ENCODE measurements around the gene TRAPPC12.
A peak's percentile ranks its signal among the peaks of the same experiment; 100 is the strongest.

Gene TRAPPC12

DNA sequence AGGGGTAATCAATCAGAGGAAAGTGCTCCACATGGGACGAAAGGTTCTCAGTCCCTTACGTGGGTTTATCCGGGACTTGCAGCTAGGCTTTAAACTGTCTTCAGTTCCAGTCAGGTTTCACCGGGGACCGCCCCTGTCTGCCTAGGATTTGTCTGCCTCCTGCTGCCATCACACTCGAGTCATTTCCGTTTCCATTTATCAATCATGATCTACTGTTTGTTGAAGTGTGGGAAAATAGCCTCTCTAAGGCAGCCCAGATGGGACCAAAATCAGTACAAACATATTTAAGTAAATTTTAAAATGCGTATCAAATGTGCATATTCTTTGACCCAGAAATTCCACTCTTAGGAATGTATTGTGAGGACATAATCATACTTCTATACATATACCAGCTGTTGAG, 10.5 kb downstream of the TRAPPC12 start:
- Histone ChIP-seq H3K4me1 (ENCODE audit: control insufficient read depth in 2 of 2, insufficient read depth in 1 of 2, low read depth in 1 of 2, low read length in 2 of 2) (no peaks in the 10 kb centered on the region), H3K9me3 (replicated peaks in 1 of 2; ENCODE audit: control insufficient read depth in 2 of 2, insufficient read depth in 1 of 2, low read depth in 1 of 2, low read length in 2 of 2) (peaks cover 0 to 5% of the 10 kb centered on the region in 2 donors), H4K91ac (ENCODE audit: low read depth, low read length, poor library complexity) (no peak overlapping the region), H3K4me3 (ENCODE audit: low read length in 2 of 2) (no peak overlapping the region), H3K14ac (ENCODE audit: low read length) (no peak overlapping the region), H3K79me1 (ENCODE audit: low read depth, low read length) (peaks cover 6% of the 10 kb centered on the region), H2AK5ac (ENCODE audit: low read depth, low read length) (no peak overlapping the region), H3K27me3 (ENCODE audit: control insufficient read depth in 3 of 3, insufficient read depth in 3 of 3, low read depth in 1 of 3, low read length in 3 of 3) (no peaks in the 10 kb centered on the region), H2BK15ac (ENCODE audit: low read length) (no peak overlapping the region), H3K36me3 (replicated peaks in 1 of 2; ENCODE audit: control insufficient read depth in 2 of 2, insufficient read depth in 2 of 2, low read length in 2 of 2) (peaks cover 22 to 84% of the 10 kb centered on the region in 2 donors), H3K4me2 (ENCODE audit: insufficient read depth, low read length, poor library complexity, severe bottlenecking) (no peak overlapping the region), H2BK120ac (ENCODE audit: low read depth, low read length) (no peak overlapping the region), H3K9ac (ENCODE audit: low read depth, low read length, poor library complexity) (no peak overlapping the region), H2BK5ac (ENCODE audit: low read length) (no peak overlapping the region), H3K4ac (ENCODE audit: low read length) (no peak overlapping the region), H4K8ac (ENCODE audit: low read depth, low read length) (no peak overlapping the region), H2BK12ac (ENCODE audit: low read length) (no peak overlapping the region), H3K27ac (replicated peaks; ENCODE audit: low read length) (no peak overlapping the region), H3K23ac (ENCODE audit: low read depth, low read length, poor library complexity) (no peak overlapping the region), H3K18ac (ENCODE audit: low read length) (no peak overlapping the region), H2AFZ (ENCODE audit: low read length) (no peak overlapping the region)
- no CpG with 5 or more reads among the region's 8 CpGs for WGBS, 2 donors (ENCODE audit: extremely low coverage in 2 of 2, insufficient read length in 2 of 2, insufficient replicate concordance in 1 of 2)
- DNase-seq (ENCODE audit: low spot score): no peak

DNA sequence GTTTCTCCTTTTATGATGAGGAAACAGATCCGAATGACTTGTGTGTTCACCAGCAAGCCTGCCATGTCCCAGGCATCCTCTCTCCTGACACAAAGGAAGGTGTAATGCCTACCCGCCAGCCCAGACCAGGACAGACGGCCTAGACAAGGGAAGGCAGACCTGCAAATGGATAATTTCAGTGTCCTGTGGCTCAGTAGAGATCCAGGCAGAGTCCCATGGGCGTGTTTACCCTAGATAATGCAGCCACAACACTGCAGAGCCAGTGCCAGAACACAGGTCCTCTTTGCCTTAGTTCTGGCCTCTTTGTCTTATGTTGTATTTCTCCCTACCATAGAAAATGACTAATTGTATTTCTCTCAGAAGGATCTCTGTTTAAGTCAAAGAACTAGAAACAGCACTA, 12.7 kb downstream of the TRAPPC12 start:
- Histone ChIP-seq H3K4me3 (ENCODE audit: low read length in 2 of 2) (no peak overlapping the region), H2BK15ac (ENCODE audit: low read length) (no peak overlapping the region), H3K36me3 (replicated peaks in 1 of 2; ENCODE audit: control insufficient read depth in 2 of 2, insufficient read depth in 2 of 2, low read length in 2 of 2) (peaks cover 23 to 79% of the 10 kb centered on the region in 2 donors), H2AFZ (ENCODE audit: low read length) (no peak overlapping the region), H3K23ac (ENCODE audit: low read depth, low read length, poor library complexity) (no peak overlapping the region), H3K79me1 (ENCODE audit: low read depth, low read length) (peaks cover 6% of the 10 kb centered on the region), H3K9me3 (replicated peaks in 1 of 2; ENCODE audit: control insufficient read depth in 2 of 2, insufficient read depth in 1 of 2, low read depth in 1 of 2, low read length in 2 of 2) (peaks cover 3 to 21% of the 10 kb centered on the region in 2 donors), H2AK5ac (ENCODE audit: low read depth, low read length) (no peak overlapping the region), H3K4me2 (ENCODE audit: insufficient read depth, low read length, poor library complexity, severe bottlenecking) (no peak overlapping the region), H3K9ac (ENCODE audit: low read depth, low read length, poor library complexity) (no peak overlapping the region), H4K8ac (ENCODE audit: low read depth, low read length) (no peak overlapping the region), H3K4me1 (ENCODE audit: control insufficient read depth in 2 of 2, insufficient read depth in 1 of 2, low read depth in 1 of 2, low read length in 2 of 2) (no peaks in the 10 kb centered on the region), H3K18ac (ENCODE audit: low read length) (no peak overlapping the region), H2BK5ac (ENCODE audit: low read length) (no peak overlapping the region), H3K4ac (ENCODE audit: low read length) (no peak overlapping the region), H2BK12ac (ENCODE audit: low read length) (no peak overlapping the region), H2BK120ac (ENCODE audit: low read depth, low read length) (no peak overlapping the region), H3K27ac (replicated peaks; ENCODE audit: low read length) (no peak overlapping the region), H4K91ac (ENCODE audit: low read depth, low read length, poor library complexity) (no peak overlapping the region), H3K27me3 (ENCODE audit: control insufficient read depth in 3 of 3, insufficient read depth in 3 of 3, low read depth in 1 of 3, low read length in 3 of 3) (no peaks in the 10 kb centered on the region), H3K14ac (ENCODE audit: low read length) (no peak overlapping the region)
- no peak for DNase-seq (ENCODE audit: low spot score)
- no CpG with 5 or more reads among the region's 4 CpGs for WGBS, 2 donors (ENCODE audit: extremely low coverage in 2 of 2, insufficient read length in 2 of 2, insufficient replicate concordance in 1 of 2)

DNA sequence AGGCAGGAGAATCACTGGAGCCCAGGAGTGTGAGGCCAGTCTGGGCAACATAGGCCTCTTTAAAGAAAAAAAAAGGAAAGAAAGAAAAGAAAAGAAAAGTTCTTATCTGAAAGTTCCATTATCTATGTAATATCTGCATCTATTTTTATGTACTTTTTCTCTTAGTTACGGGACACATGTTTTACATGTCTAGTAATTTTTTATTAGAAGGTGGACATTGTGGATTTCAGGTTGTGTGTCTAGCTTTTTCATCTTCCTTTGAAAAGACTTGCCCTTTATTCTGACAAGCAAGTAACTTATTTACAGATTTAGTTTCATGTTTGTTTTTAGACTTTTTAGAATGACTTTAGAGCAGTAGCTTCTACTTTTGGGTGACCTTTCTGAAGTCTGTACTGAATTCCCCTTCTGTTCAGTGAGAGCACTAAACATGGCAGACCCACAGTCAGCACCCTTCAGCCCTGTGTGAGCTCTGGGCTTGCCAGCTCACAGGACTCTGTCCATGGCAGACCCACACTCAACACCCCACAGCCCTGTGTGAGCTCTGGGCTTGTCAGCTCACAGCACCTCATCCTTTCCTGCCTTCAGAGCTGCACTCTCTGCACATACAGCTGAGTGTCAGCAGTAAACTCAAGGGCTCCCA, 17.5 kb downstream of the TRAPPC12 start:
- Histone ChIP-seq H3K4me2 (ENCODE audit: insufficient read depth, low read length, poor library complexity, severe bottlenecking) (no peak overlapping the region), H2BK120ac (ENCODE audit: low read depth, low read length) (no peak overlapping the region), H2AFZ (ENCODE audit: low read length) (no peak overlapping the region), H3K27ac (replicated peaks; ENCODE audit: low read length) (no peak overlapping the region), H3K4me1 (ENCODE audit: control insufficient read depth in 2 of 2, insufficient read depth in 1 of 2, low read depth in 1 of 2, low read length in 2 of 2) (peaks cover 20% of the 10 kb centered on the region in 2 donors), H3K18ac (ENCODE audit: low read length) (no peak overlapping the region), H3K4me3 (ENCODE audit: low read length in 2 of 2) (peak overlapping the region in 1 of 2 donors; percentile 60), H2AK5ac (ENCODE audit: low read depth, low read length) (no peak overlapping the region), H3K36me3 (replicated peaks in 1 of 2; ENCODE audit: control insufficient read depth in 2 of 2, insufficient read depth in 2 of 2, low read length in 2 of 2) (peaks cover 9 to 73% of the 10 kb centered on the region in 2 donors), H3K79me1 (ENCODE audit: low read depth, low read length) (peaks cover 5% of the 10 kb centered on the region), H2BK12ac (ENCODE audit: low read length) (no peak overlapping the region), H3K27me3 (ENCODE audit: control insufficient read depth in 3 of 3, insufficient read depth in 3 of 3, low read depth in 1 of 3, low read length in 3 of 3) (no peaks in the 10 kb centered on the region), H3K14ac (ENCODE audit: low read length) (no peak overlapping the region), H3K9ac (ENCODE audit: low read depth, low read length, poor library complexity) (no peak overlapping the region), H2BK5ac (ENCODE audit: low read length) (no peak overlapping the region), H3K9me3 (replicated peaks in 1 of 2; ENCODE audit: control insufficient read depth in 2 of 2, insufficient read depth in 1 of 2, low read depth in 1 of 2, low read length in 2 of 2) (peaks cover 4 to 29% of the 10 kb centered on the region in 2 donors), H4K8ac (ENCODE audit: low read depth, low read length) (no peak overlapping the region), H3K23ac (ENCODE audit: low read depth, low read length, poor library complexity) (no peak overlapping the region), H4K91ac (ENCODE audit: low read depth, low read length, poor library complexity) (no peak overlapping the region), H3K4ac (ENCODE audit: low read length) (no peak overlapping the region), H2BK15ac (ENCODE audit: low read length) (no peak overlapping the region)
- no peak for DNase-seq (ENCODE audit: low spot score)
- WGBS, 2 donors (ENCODE audit: extremely low coverage in 2 of 2, insufficient read length in 2 of 2, insufficient replicate concordance in 1 of 2): no CpG with 5 or more reads among the region's 1 CpG

DNA sequence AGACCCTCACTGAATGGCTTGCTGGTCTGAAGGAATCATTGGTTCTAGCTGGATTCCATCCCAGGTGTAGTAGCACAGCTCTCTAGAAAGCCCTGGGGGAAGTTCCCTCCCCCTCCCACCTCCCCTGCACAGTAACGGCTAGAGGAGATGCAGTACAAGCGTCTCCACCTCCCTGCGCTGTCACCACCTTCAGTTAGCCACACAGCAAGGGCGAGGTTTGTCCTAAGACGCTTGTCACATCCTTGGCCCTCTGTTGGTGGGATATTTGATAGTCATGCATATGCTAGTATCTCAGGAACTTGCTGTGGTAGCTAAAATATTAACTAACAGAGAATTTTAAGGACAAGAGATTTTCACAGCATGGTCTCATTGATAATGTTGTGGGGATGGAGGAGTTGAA, 19.4 kb downstream of the TRAPPC12 start:
- Histone ChIP-seq H2BK120ac (ENCODE audit: low read depth, low read length) (no peak overlapping the region), H3K36me3 (replicated peaks in 1 of 2; ENCODE audit: control insufficient read depth in 2 of 2, insufficient read depth in 2 of 2, low read length in 2 of 2) (peaks cover 8 to 70% of the 10 kb centered on the region in 2 donors), H3K4me2 (ENCODE audit: insufficient read depth, low read length, poor library complexity, severe bottlenecking) (no peak overlapping the region), H3K27ac (replicated peaks; ENCODE audit: low read length) (no peak overlapping the region), H2BK5ac (ENCODE audit: low read length) (no peak overlapping the region), H2AFZ (ENCODE audit: low read length) (no peak overlapping the region), H3K9ac (ENCODE audit: low read depth, low read length, poor library complexity) (no peak overlapping the region), H2AK5ac (ENCODE audit: low read depth, low read length) (no peak overlapping the region), H3K14ac (ENCODE audit: low read length) (no peak overlapping the region), H3K4ac (ENCODE audit: low read length) (no peak overlapping the region), H3K4me3 (ENCODE audit: low read length in 2 of 2) (no peak overlapping the region), H4K91ac (ENCODE audit: low read depth, low read length, poor library complexity) (no peak overlapping the region), H4K8ac (ENCODE audit: low read depth, low read length) (no peak overlapping the region), H3K23ac (ENCODE audit: low read depth, low read length, poor library complexity) (no peak overlapping the region), H3K4me1 (ENCODE audit: control insufficient read depth in 2 of 2, insufficient read depth in 1 of 2, low read depth in 1 of 2, low read length in 2 of 2) (peaks cover 20% of the 10 kb centered on the region in 2 donors), H3K79me1 (ENCODE audit: low read depth, low read length) (peaks cover 3% of the 10 kb centered on the region), H3K9me3 (replicated peaks in 1 of 2; ENCODE audit: control insufficient read depth in 2 of 2, insufficient read depth in 1 of 2, low read depth in 1 of 2, low read length in 2 of 2) (peaks cover 4 to 29% of the 10 kb centered on the region in 2 donors), H2BK12ac (ENCODE audit: low read length) (no peak overlapping the region), H3K18ac (ENCODE audit: low read length) (no peak overlapping the region), H2BK15ac (ENCODE audit: low read length) (no peak overlapping the region), H3K27me3 (ENCODE audit: control insufficient read depth in 3 of 3, insufficient read depth in 3 of 3, low read depth in 1 of 3, low read length in 3 of 3) (no peaks in the 10 kb centered on the region)
- no peak for DNase-seq (ENCODE audit: low spot score)
- no CpG with 5 or more reads among the region's 5 CpGs for WGBS, 2 donors (ENCODE audit: extremely low coverage in 2 of 2, insufficient read length in 2 of 2, insufficient replicate concordance in 1 of 2)

All from neuronal stem cell (in vitro differentiated cells).